ENCODE data around the gene NUAK2. TPM values are rescaled to one million over a fixed set of nuclear protein-coding genes. Genes with fewer than 3 reads are reported as not detected.
A peak's percentile ranks its signal among the peaks of the same experiment; 100 is the strongest.

Gene NUAK2
- total RNA-seq, 8 experiments from 2014 or later: 0.09 to 17.9 (median 7.0) TPM

GRCh38 chr1:205326812-205327466 lies 5.4 kb upstream of the NUAK2 start:
- in situ Hi-C loops (cut with MboI; ENCODE audit: low pct_unique_long_range_greater_than_20kb in 2 of 9, low sequenced_read_pairs in 9 of 9, unreplicated experiment in 9 of 9): loop anchor here in 3 of 9 experiments (10.0 to 25.0 kb wide), 2 partner anchors 52 to 160 kb away; no protein-coding TSS in a partner anchor
- 17 to 100% (median 77%) methylated on average over 1 to 9 of the region's 11 CpGs; no CpG with 5 or more reads in 1 of the 10 experiments for WGBS, 10 experiments
- no peak overlapping the region for H3K4me3 ChIP-seq
- peak in 1 of 8 experiments; percentile 9 for ATAC-seq (replicated peaks in 6 of 8)
- no peak overlapping the region for H3K27ac ChIP-seq
- H3K4me1 ChIP-seq (replicated peaks in 1 of 2): peaks cover 4 to 11% of the 10 kb centered on the region in 2 donors

GRCh38 chr1:205325334-205325884 lies 3.9 kb upstream of the NUAK2 start:
- H3K27ac ChIP-seq: no peak overlapping the region
- in situ Hi-C loops (cut with MboI; ENCODE audit: low pct_unique_long_range_greater_than_20kb in 2 of 9, low sequenced_read_pairs in 9 of 9, unreplicated experiment in 9 of 9): loop anchor here in 3 of 9 experiments (10.0 to 25.0 kb wide), 2 partner anchors 51 to 162 kb away; no protein-coding TSS in a partner anchor
- H3K4me1 ChIP-seq (replicated peaks in 1 of 2): peaks cover 7 to 9% of the 10 kb centered on the region in 2 donors
- 0 to 67% (median 46%) methylated on average over 2 to 6 of the region's 6 CpGs; no CpG with 5 or more reads in 2 of the 10 experiments for WGBS, 10 experiments
- no peak overlapping the region for H3K4me3 ChIP-seq
- peak; percentile 8 to 29 (median 12) for ATAC-seq (replicated peaks in 6 of 8)

- no peak overlapping the region for H3K27ac ChIP-seq
- no peak for ATAC-seq (replicated peaks in 6 of 8)
- WGBS, 10 experiments: 40 to 100% (median 90%) methylated on average over 1 to 5 of the region's 6 CpGs; no CpG with 5 or more reads in 4 of the 10 experiments
- H3K4me1 ChIP-seq (replicated peaks in 1 of 2): peaks cover 12% of the 10 kb centered on the region in 2 donors
- in situ Hi-C loops (cut with MboI; ENCODE audit: low pct_unique_long_range_greater_than_20kb in 2 of 9, low sequenced_read_pairs in 9 of 9, unreplicated experiment in 9 of 9): loop anchor here in 4 of 9 experiments (5.0 to 25.0 kb wide), 3 partner anchors 42 to 163 kb away; no protein-coding TSS in a partner anchor
- no peak overlapping the region for H3K4me3 ChIP-seq
Measured at GRCh38 chr1:205324781-205325180, 3.2 kb upstream of the NUAK2 start.

GRCh38 chr1:205323794-205324193 lies 2.2 kb upstream of the NUAK2 start:
- Histone ChIP-seq H3K4me3 (no peak overlapping the region), H3K4me1 (replicated peaks in 1 of 2) (peaks cover 21% of the 10 kb centered on the region in 2 donors), H3K27ac (no peak overlapping the region)
- WGBS, 10 experiments: 18 to 93% (median 78%) methylated on average over 2 to 6 of the region's 6 CpGs; no CpG with 5 or more reads in 4 of the 10 experiments
- ATAC-seq (replicated peaks in 6 of 8): no peak
- in situ Hi-C loops (cut with MboI; ENCODE audit: low pct_unique_long_range_greater_than_20kb in 2 of 9, low sequenced_read_pairs in 9 of 9, unreplicated experiment in 9 of 9): loop anchor here in 4 of 9 experiments (5.0 to 10.0 kb wide), 2 partner anchors 41 to 49 kb away; no protein-coding TSS in a partner anchor

- ATAC-seq (replicated peaks in 6 of 8): no peak
- in situ Hi-C loops (cut with MboI; ENCODE audit: low pct_unique_long_range_greater_than_20kb in 2 of 9, low sequenced_read_pairs in 9 of 9, unreplicated experiment in 9 of 9): loop anchor here in 4 of 9 experiments (5.0 to 10.0 kb wide), 2 partner anchors 40 to 47 kb away; no protein-coding TSS in a partner anchor
- Histone ChIP-seq H3K27ac (no peak overlapping the region), H3K4me3 (peak overlapping the region in 3 of 5 donors; percentile 67 to 89 (median 68)), H3K4me1 (replicated peaks in 1 of 2) (peaks cover 39 to 40% of the 10 kb centered on the region in 2 donors)
- WGBS, 10 experiments: 8 to 100% (median 70%) methylated on average over 1 to 5 of the region's 5 CpGs
Measured at GRCh38 chr1:205321959-205322283, 376 bp upstream of the NUAK2 start.

GRCh38 chr1:205319081-205320018 lies 2.2 kb downstream of the NUAK2 start:
- in situ Hi-C loops (cut with MboI; ENCODE audit: low pct_unique_long_range_greater_than_20kb in 2 of 9, low sequenced_read_pairs in 9 of 9, unreplicated experiment in 9 of 9): loop anchor here in 4 of 9 experiments (5.0 to 10.0 kb wide), 2 partner anchors 37 to 45 kb away; no protein-coding TSS in a partner anchor
- 0 to 67% (median 50%) methylated on average over 1 to 6 of the region's 6 CpGs; no CpG with 5 or more reads in 3 of the 10 experiments for WGBS, 10 experiments
- H3K4me3 ChIP-seq: peak overlapping the region in 4 of 5 donors; percentile 68 to 89 (median 71)
- H3K27ac ChIP-seq: no peak overlapping the region
- peak in 1 of 8 experiments; percentile 4 for ATAC-seq (replicated peaks in 6 of 8)
- peaks cover 60% of the 10 kb centered on the region in 2 donors for H3K4me1 ChIP-seq (replicated peaks in 1 of 2)

- H3K4me3 ChIP-seq: peak overlapping the region in 1 of 5 donors; percentile 68
- peaks cover 65 to 70% of the 10 kb centered on the region in 2 donors for H3K4me1 ChIP-seq (replicated peaks in 1 of 2)
- H3K27ac ChIP-seq: peak overlapping the region in 1 of 2 donors; percentile 31
- in situ Hi-C loops (cut with MboI; ENCODE audit: low pct_unique_long_range_greater_than_20kb in 2 of 9, low sequenced_read_pairs in 9 of 9, unreplicated experiment in 9 of 9): no loop called here
- 67 to 100% (median 92%) methylated on average over 1 to 5 of the region's 6 CpGs; no CpG with 5 or more reads in 3 of the 10 experiments for WGBS, 10 experiments
- ATAC-seq (replicated peaks in 6 of 8): no peak
Measured at GRCh38 chr1:205318231-205318991, 3.1 kb downstream of the NUAK2 start.

- in situ Hi-C loops (cut with MboI; ENCODE audit: low pct_unique_long_range_greater_than_20kb in 2 of 9, low sequenced_read_pairs in 9 of 9, unreplicated experiment in 9 of 9): no loop called here
- peak overlapping the region in 1 of 2 donors; percentile 31 for H3K27ac ChIP-seq
- 58 to 80% (median 70%) methylated on average over 2 to 4 of the region's 7 CpGs; no CpG with 5 or more reads in 6 of the 10 experiments for WGBS, 10 experiments
- peak overlapping the region in 1 of 5 donors; percentile 2 for H3K4me3 ChIP-seq
- ATAC-seq (replicated peaks in 6 of 8): peak in 3 of 8 experiments; percentile 1 to 21 (median 4)
- peaks cover 75 to 80% of the 10 kb centered on the region in 2 donors for H3K4me1 ChIP-seq (replicated peaks in 1 of 2)
Measured at GRCh38 chr1:205317311-205317917, 4.1 kb downstream of the NUAK2 start.

GRCh38 chr1:205316161-205316566 lies 5.4 kb downstream of the NUAK2 start:
- H3K4me1 ChIP-seq (replicated peaks in 1 of 2): peaks cover 81 to 84% of the 10 kb centered on the region in 2 donors
- H3K27ac ChIP-seq: peak overlapping the region in 1 of 2 donors; percentile 5
- in situ Hi-C loops (cut with MboI; ENCODE audit: low pct_unique_long_range_greater_than_20kb in 2 of 9, low sequenced_read_pairs in 9 of 9, unreplicated experiment in 9 of 9): no loop called here
- WGBS, 10 experiments: 20 to 72% (median 50%) methylated on average over 1 to 2 of the region's 2 CpGs; no CpG with 5 or more reads in 3 of the 10 experiments
- ATAC-seq (replicated peaks in 6 of 8): no peak
- no peak overlapping the region for H3K4me3 ChIP-seq

GRCh38 chr1:205315008-205315618 lies 6.4 kb downstream of the NUAK2 start:
- Histone ChIP-seq H3K27ac (peak overlapping the region; percentile 86 to 93), H3K4me3 (no peak overlapping the region), H3K4me1 (replicated peaks in 1 of 2) (peaks cover 79 to 84% of the 10 kb centered on the region in 2 donors)
- peak in 1 of 8 experiments; percentile 1 for ATAC-seq (replicated peaks in 6 of 8)
- in situ Hi-C loops (cut with MboI; ENCODE audit: low pct_unique_long_range_greater_than_20kb in 2 of 9, low sequenced_read_pairs in 9 of 9, unreplicated experiment in 9 of 9): no loop called here
- WGBS, 10 experiments: 70 to 93% (median 79%) methylated on average over 2 to 5 of the region's 5 CpGs; no CpG with 5 or more reads in 3 of the 10 experiments

Measured in motor neuron (in vitro differentiated cells).